Activated B cell treated with CpG ODN at 0.5 μM for 24 hours (primary cell): ENCODE measurements around the gene WAPL. TPM values are rescaled to one million over a fixed set of nuclear protein-coding genes. Genes with fewer than 3 reads are reported as not detected.

ENCODE experiments used
- ATAC-seq: fragments of 200-7000 bp; cut with Tn5 transposase; one replicate; pipeline ENCODE4 v1.10.0; 2021; ENCODE audit warnings: low read depth, mild to moderate bottlenecking, moderate library complexity
- CTCF ChIA-PET: fragments of 350-600 bp; sonication (Branson Sonifier 250); formaldehyde crosslinking; loops from one replicate; lab custom pipeline; 2021; ENCODE audit warnings: antibody characterized with exemption; lab: Charles Lee
- POLR2A ChIA-PET: fragments of 350-600 bp; sonication (Branson Sonifier 250); formaldehyde crosslinking; loops from one replicate; lab custom pipeline; 2021; ENCODE audit warnings: antibody characterized with exemption; lab: Charles Lee
- DNase-seq: peaks from one replicate; pipeline ENCODE4 v3.0.0; 2022
- H3K27ac Mint-ChIP-seq: one replicate; pipeline ENCODE4 v1.8.0; 2020; ENCODE audit warnings: mixed read lengths
- H3K27me3 Mint-ChIP-seq: one replicate; pipeline ENCODE4 v1.8.0; 2021; ENCODE audit warnings: mixed read lengths
- H3K36me3 Mint-ChIP-seq: one replicate; pipeline ENCODE4 v1.8.0; 2021; ENCODE audit warnings: low read depth, mixed read lengths
- H3K4me1 Mint-ChIP-seq: one replicate; pipeline ENCODE4 v1.8.0; 2021; ENCODE audit warnings: mixed read lengths
- H3K4me3 Mint-ChIP-seq: one replicate; pipeline ENCODE4 v1.8.0; 2020; ENCODE audit warnings: mild to moderate bottlenecking, mixed read lengths
- H3K9me3 Mint-ChIP-seq: one replicate; pipeline ENCODE4 v1.8.0; 2020; ENCODE audit warnings: mixed read lengths
- intact Hi-C: fragments of 100-400 bp; cut with micrococcal nuclease; formaldehyde crosslinking; loops from one replicate; pipeline ENCODE4 v1.15.1; 2024
- total RNA-seq: library from RNA; stranded (reverse); gene quantifications from 2 replicates; pipeline ENCODE4 v1.2.3, GENCODE V29; 2022
- TF ChIP-seq, protein P1 (sequence below): fragments of 200-600 bp; IDR thresholded peaks from one replicate; pipeline ENCODE4 v1.8.0; 2022; ENCODE audit warnings: antibody characterized with exemption, mild to moderate bottlenecking

WAPL gene
- total RNA-seq, 1 donor from 2014 or later, result 38.5 TPM

DNA sequence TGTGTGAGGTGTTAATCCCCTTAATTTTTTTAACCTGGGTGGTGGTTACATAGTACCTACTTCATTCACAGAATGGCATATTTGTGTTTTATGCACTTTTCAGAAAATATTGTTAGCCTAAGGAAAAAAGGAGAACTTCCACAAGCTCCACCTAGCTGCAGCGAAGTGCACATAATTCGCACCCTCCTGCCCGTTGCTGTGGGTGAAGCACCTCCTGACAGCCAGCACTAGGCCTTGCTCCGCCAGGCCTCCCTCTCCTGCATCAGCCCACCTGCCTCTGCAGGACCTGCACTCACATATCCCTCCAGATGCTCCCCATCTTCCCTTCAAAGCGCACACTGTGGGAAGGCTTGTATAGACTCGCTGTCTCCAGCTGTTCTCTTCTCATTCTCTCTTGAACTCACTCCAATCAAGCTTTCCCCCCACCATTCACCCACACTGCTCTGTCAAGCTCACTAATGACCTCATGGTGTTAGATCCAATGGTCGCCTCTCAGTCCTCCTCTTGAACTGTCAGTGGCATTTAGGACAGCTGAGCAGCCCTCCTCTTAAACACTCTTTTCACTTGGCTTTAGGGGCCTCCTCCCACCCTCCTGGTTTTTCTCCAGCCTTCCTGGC lies 134.3 kb downstream of the WAPL start:
- ATAC-seq (no peak), DNase-seq (no peak)
- H3K4me3 Mint-ChIP-seq, result no peak overlapping the region
- peaks cover 49% of the 10 kb centered on the region for H3K27me3 Mint-ChIP-seq
- H3K4me1 Mint-ChIP-seq, result peaks cover 17% of the 10 kb centered on the region
- TF ChIP-seq, protein P1, sequence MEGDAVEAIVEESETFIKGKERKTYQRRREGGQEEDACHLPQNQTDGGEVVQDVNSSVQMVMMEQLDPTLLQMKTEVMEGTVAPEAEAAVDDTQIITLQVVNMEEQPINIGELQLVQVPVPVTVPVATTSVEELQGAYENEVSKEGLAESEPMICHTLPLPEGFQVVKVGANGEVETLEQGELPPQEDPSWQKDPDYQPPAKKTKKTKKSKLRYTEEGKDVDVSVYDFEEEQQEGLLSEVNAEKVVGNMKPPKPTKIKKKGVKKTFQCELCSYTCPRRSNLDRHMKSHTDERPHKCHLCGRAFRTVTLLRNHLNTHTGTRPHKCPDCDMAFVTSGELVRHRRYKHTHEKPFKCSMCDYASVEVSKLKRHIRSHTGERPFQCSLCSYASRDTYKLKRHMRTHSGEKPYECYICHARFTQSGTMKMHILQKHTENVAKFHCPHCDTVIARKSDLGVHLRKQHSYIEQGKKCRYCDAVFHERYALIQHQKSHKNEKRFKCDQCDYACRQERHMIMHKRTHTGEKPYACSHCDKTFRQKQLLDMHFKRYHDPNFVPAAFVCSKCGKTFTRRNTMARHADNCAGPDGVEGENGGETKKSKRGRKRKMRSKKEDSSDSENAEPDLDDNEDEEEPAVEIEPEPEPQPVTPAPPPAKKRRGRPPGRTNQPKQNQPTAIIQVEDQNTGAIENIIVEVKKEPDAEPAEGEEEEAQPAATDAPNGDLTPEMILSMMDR, result no peak
- no peak overlapping the region for H3K27ac Mint-ChIP-seq
- ChIA-PET CTCF (interaction anchor here (2.4 kb wide), 1 partner anchor 13 kb away, joined by 7 read pairs; no protein-coding TSS in a partner anchor), POLR2A (no interaction called here)
- H3K9me3 Mint-ChIP-seq, result no peaks in the 10 kb centered on the region
- no peaks in the 10 kb centered on the region for H3K36me3 Mint-ChIP-seq
- intact Hi-C loops, result no loop called here

- intact Hi-C loops, result no loop called here
- ATAC-seq (no peak), DNase-seq (no peak)
- no peaks in the 10 kb centered on the region for H3K9me3 Mint-ChIP-seq
- peaks cover 6% of the 10 kb centered on the region for H3K4me1 Mint-ChIP-seq
- no peaks in the 10 kb centered on the region for H3K36me3 Mint-ChIP-seq
- ChIA-PET POLR2A (no interaction called here), CTCF (no interaction called here)
- TF ChIP-seq, protein P1, result no peak
- H3K27me3 Mint-ChIP-seq, result peaks cover 43% of the 10 kb centered on the region
- H3K27ac Mint-ChIP-seq, result no peak overlapping the region
- H3K4me3 Mint-ChIP-seq, result no peak overlapping the region
Observed at GRCh38 chr10:86385806-86386205, 135.8 kb downstream of the WAPL start.

Other genes with a start within 250 kb of the WAPL start
- not detected in 2 replicates for gene GRID1, start 155.0 kb downstream of the WAPL start, total RNA-seq
- not detected in 2 replicates for gene OPN4, start 132.8 kb upstream of the WAPL start, total RNA-seq
- not detected in 2 replicates for gene LDB3, start 146.7 kb upstream of the WAPL start, total RNA-seq
- gene BMPR1A, start 234.8 kb upstream of the WAPL start, total RNA-seq, result 10.1 and 11.8 TPM in 2 replicates